ENCODE measurements around the gene RPL7A. TPM values are rescaled to one million over a fixed set of nuclear protein-coding genes. Genes with fewer than 3 reads are reported as not detected.
"Not testable (repeated sequence)": the region's sequence is repeated elsewhere in the genome, so short reads cannot be mapped to it uniquely, and the experiment has no call there.

The RPL7A gene
- polyA plus RNA-seq, 3 donors from 2014 or later: 459 to 791 (median 622) TPM

- Mint-ChIP-seq H3K9me3 (no peaks in the 10 kb centered on the region), H3K36me3 (peaks cover 0 to 4% (median 4%) of the 10 kb centered on the region in 3 donors), H3K4me1 (peaks cover 75 to 76% of the 10 kb centered on the region in 2 donors), H3K27ac (peak overlapping the region; percentile 89 to 98 (median 95)), H3K27me3 (ENCODE audit: low read depth in 3 of 3) (peaks cover 0 to 16% (median 10%) of the 10 kb centered on the region in 3 donors), H3K4me3 (peak overlapping the region; percentile 72 to 82 (median 72))
- DNase-seq: peak; percentile 47 to 56 (median 51)
These were observed 23.3 kb downstream of the RPL7A start for GRCh38 chr9:133371261-133371711.

GRCh38 chr9:133372144-133372543 lies 24.1 kb downstream of the RPL7A start:
- peaks cover 0 to 4% (median 4%) of the 10 kb centered on the region in 3 donors for H3K36me3 Mint-ChIP-seq
- no peak for DNase-seq
- peaks cover 0 to 19% (median 10%) of the 10 kb centered on the region in 3 donors for H3K27me3 Mint-ChIP-seq (ENCODE audit: low read depth in 3 of 3)
- peak overlapping the region; percentile 89 to 98 (median 95) for H3K27ac Mint-ChIP-seq
- no peaks in the 10 kb centered on the region for H3K9me3 Mint-ChIP-seq
- H3K4me3 Mint-ChIP-seq: peak overlapping the region in 4 of 5 donors; percentile 44 to 82 (median 66)
- peaks cover 73 to 74% of the 10 kb centered on the region in 2 donors for H3K4me1 Mint-ChIP-seq

GRCh38 chr9:133374612-133375115 lies 26.6 kb downstream of the RPL7A start:
- peak; percentile 29 to 58 (median 35) for DNase-seq
- Mint-ChIP-seq H3K4me3 (peak overlapping the region; percentile 84 to 96 (median 95)), H3K4me1 (peaks cover 53 to 55% of the 10 kb centered on the region in 2 donors), H3K36me3 (no peaks in the 10 kb centered on the region), H3K27me3 (ENCODE audit: low read depth in 3 of 3) (peaks cover 0 to 21% (median 8%) of the 10 kb centered on the region in 3 donors), H3K27ac (peak overlapping the region; percentile 88 to 99 (median 97)), H3K9me3 (no peaks in the 10 kb centered on the region)

GRCh38 chr9:133375116-133375723 lies 27.2 kb downstream of the RPL7A start:
- H3K27ac Mint-ChIP-seq: peak overlapping the region; percentile 88 to 99 (median 97)
- peak overlapping the region; percentile 84 to 96 (median 95) for H3K4me3 Mint-ChIP-seq
- peak in 2 of 3 donors; percentile 20 to 24 for DNase-seq
- no peaks in the 10 kb centered on the region for H3K9me3 Mint-ChIP-seq
- peaks cover 48 to 49% of the 10 kb centered on the region in 2 donors for H3K4me1 Mint-ChIP-seq
- no peaks in the 10 kb centered on the region for H3K36me3 Mint-ChIP-seq
- peaks cover 0 to 21% (median 7%) of the 10 kb centered on the region in 3 donors for H3K27me3 Mint-ChIP-seq (ENCODE audit: low read depth in 3 of 3)

DNA sequence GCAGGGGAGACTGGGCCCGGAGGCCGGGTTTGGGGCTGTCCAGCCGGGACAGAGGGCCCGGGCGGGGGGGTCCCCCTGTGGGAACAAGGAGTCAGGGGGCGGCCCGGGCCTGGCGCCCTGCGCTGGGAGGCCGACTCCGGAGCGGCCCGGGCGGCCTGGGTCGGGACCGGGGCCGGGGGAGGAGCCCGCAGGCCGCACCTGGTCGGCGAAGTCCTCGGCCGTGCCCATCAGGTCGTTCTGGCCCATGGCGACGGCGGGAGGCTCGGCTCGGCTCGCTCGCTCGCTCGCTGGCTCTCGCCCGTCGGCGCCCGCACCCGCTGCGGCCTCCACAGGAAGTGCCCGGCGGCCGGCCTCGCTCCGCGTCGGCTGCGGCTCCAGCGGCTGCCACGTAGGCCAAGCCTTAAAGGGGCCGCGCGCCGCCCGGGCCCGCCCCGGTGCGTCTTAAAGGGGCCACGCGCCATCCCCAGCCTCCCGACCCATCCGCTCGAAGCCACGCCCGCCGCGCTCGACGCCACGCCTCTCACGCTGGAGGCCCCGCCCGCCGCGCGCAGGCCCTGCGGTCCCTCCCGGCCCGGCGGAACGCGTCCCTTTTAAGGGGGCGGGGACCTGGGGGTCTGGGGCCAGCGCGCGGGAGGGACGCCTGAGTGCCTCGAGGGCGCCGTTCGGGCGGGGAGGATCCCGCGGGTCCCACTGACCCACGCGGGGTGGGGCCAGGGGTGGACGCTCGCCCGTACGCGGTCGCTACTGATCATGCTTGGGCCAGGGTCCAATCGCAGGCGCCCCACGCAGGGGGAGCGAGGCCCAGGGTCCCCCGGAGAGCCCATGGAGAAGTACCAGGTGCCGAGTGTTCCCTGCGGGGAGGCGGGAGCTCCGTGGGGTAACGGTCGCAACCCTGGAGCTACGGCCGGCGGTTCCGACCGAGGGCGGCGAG lies 28.0 kb downstream of the RPL7A start, which contains the start of the genes STKLD1 and SURF4:
Gene STKLD1 (plus strand): TSS at position 643 of the 931 bp plus-strand sequence. CDS start 108 bp downstream, at position 751.
Gene SURF4 (minus strand): TSS at position 337 of the 931 bp plus-strand sequence. CDS start 91 bp downstream, at position 246.
- Mint-ChIP-seq H3K9me3 (no peaks in the 10 kb centered on the region), H3K4me1 (peaks cover 40 to 42% of the 10 kb centered on the region in 2 donors), H3K27me3 (ENCODE audit: low read depth in 3 of 3) (peaks cover 0 to 16% (median 7%) of the 10 kb centered on the region in 3 donors), H3K36me3 (no peaks in the 10 kb centered on the region), H3K4me3 (peak within 1 kb of the TSS; percentile 84 to 96 (median 95)), H3K27ac (peak within 1 kb of the TSS; percentile 88 to 99 (median 97))
- DNase-seq: peak; percentile 96

DNA sequence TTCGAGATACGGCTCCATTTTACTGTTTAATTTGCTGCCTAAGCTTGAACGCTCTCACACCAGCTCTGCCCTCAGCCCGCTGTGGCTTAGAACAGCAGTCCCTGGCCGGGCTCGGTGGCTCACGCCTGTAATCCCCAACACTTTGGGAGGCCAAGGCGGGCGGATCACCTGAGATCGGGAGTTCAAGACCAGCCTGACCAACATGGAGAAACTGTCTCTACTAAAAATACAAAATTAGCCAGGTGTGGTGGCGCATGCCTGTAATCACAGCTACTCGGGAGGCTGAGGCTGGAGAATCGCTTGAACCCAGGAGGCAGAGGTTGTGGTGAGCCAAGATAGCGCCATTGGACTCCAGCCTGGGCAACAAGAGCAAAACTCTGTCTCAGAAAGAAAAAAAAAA lies 29.3 kb downstream of the RPL7A start:
- not testable (repeated sequence) for H3K36me3 Mint-ChIP-seq, H3K9me3 Mint-ChIP-seq, DNase-seq
- Mint-ChIP-seq H3K27ac (peak overlapping the region in 2 of 6 donors; percentile 26 to 75), H3K27me3 (ENCODE audit: low read depth in 3 of 3) (peaks cover 0 to 12% (median 7%) of the 10 kb centered on the region in 3 donors), H3K4me3 (peak overlapping the region; percentile 57 to 78 (median 75)), H3K4me1 (peaks cover 27 to 29% of the 10 kb centered on the region in 2 donors)

- Mint-ChIP-seq H3K9me3 (no peaks in the 10 kb centered on the region), H3K36me3 (no peaks in the 10 kb centered on the region), H3K4me1 (peaks cover 22 to 24% of the 10 kb centered on the region in 2 donors), H3K27me3 (ENCODE audit: low read depth in 3 of 3) (peaks cover 0 to 12% (median 7%) of the 10 kb centered on the region in 3 donors), H3K27ac (no peak overlapping the region), H3K4me3 (peak overlapping the region in 2 of 5 donors; percentile 77 to 78)
- no peak for DNase-seq
These were observed 29.8 kb downstream of the RPL7A start for GRCh38 chr9:133377721-133378216.

- peak overlapping the region in 1 of 5 donors; percentile 27 for H3K4me3 Mint-ChIP-seq
- no peaks in the 10 kb centered on the region for H3K36me3 Mint-ChIP-seq
- no peak for DNase-seq
- H3K27me3 Mint-ChIP-seq (ENCODE audit: low read depth in 3 of 3): peaks cover 0 to 12% (median 7%) of the 10 kb centered on the region in 3 donors
- H3K9me3 Mint-ChIP-seq: no peaks in the 10 kb centered on the region
- H3K4me1 Mint-ChIP-seq: peaks cover 16 to 17% of the 10 kb centered on the region in 2 donors
- no peak overlapping the region for H3K27ac Mint-ChIP-seq
These were observed 30.5 kb downstream of the RPL7A start for GRCh38 chr9:133378408-133378962.

GRCh38 chr9:133379153-133380086 lies 31.4 kb downstream of the RPL7A start:
- Mint-ChIP-seq H3K27me3 (ENCODE audit: low read depth in 3 of 3) (peaks cover 0 to 12% (median 7%) of the 10 kb centered on the region in 3 donors), H3K4me3 (no peak overlapping the region), H3K4me1 (peaks cover 8 to 10% of the 10 kb centered on the region in 2 donors), H3K27ac (no peak overlapping the region), H3K36me3 (no peaks in the 10 kb centered on the region), H3K9me3 (no peaks in the 10 kb centered on the region)
- no peak for DNase-seq

- peaks cover 0 to 2% of the 10 kb centered on the region in 2 donors for H3K4me1 Mint-ChIP-seq
- H3K9me3 Mint-ChIP-seq: no peaks in the 10 kb centered on the region
- no peak overlapping the region for H3K27ac Mint-ChIP-seq
- H3K27me3 Mint-ChIP-seq (ENCODE audit: low read depth in 3 of 3): peaks cover 0 to 5% (median 0%) of the 10 kb centered on the region in 3 donors
- H3K36me3 Mint-ChIP-seq: no peaks in the 10 kb centered on the region
- no peak overlapping the region for H3K4me3 Mint-ChIP-seq
- no peak for DNase-seq
These were observed 32.7 kb downstream of the RPL7A start for GRCh38 chr9:133380734-133381133.

DNA sequence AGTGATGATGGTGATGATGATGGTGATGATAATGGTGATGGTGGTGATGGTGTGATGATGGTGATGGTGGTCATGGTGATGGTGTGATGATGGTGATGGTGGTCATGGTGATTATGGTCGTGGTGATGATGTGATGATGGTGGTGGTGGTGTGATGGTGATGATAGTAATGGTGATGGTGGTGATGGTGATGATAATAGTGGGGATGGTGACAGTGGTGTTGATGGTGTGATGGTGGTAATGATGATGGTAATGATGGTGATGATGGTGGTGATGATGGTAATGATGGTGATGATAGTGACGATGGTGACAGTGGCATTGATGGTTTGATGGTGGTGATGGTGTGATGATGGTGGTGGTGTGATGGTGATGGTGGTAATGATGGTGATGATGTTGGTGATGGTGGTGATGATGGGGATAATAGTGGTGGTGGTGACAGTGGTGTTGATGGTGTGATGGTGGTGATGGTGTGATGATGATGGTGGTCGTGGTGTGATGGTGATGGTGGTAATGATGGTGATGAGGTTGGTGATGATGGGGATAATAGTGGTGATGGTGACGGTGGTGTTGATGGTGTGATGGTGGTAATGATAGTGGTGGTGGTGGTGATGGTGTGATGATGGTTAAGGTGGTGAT lies 34.6 kb downstream of the RPL7A start:
- H3K36me3 Mint-ChIP-seq: no peaks in the 10 kb centered on the region
- peaks cover 0 to 2% (median 0%) of the 10 kb centered on the region in 3 donors for H3K27me3 Mint-ChIP-seq (ENCODE audit: low read depth in 3 of 3)
- no peak overlapping the region for H3K4me3 Mint-ChIP-seq
- no peak overlapping the region for H3K27ac Mint-ChIP-seq
- peak; percentile 36 to 49 (median 39) for DNase-seq
- no peaks in the 10 kb centered on the region for H3K4me1 Mint-ChIP-seq
- no peaks in the 10 kb centered on the region for H3K9me3 Mint-ChIP-seq

GRCh38 chr9:133383438-133383837 lies 35.4 kb downstream of the RPL7A start:
- no peak for DNase-seq
- H3K4me1 Mint-ChIP-seq: no peaks in the 10 kb centered on the region
- no peak overlapping the region for H3K27ac Mint-ChIP-seq
- H3K4me3 Mint-ChIP-seq: no peak overlapping the region
- no peaks in the 10 kb centered on the region for H3K9me3 Mint-ChIP-seq
- H3K36me3 Mint-ChIP-seq: no peaks in the 10 kb centered on the region
- no peaks in the 10 kb centered on the region for H3K27me3 Mint-ChIP-seq (ENCODE audit: low read depth in 3 of 3)

All from immature natural killer cell (primary cell).